ENCODE data around the gene SLX4IP.

SLX4IP gene

DNA sequence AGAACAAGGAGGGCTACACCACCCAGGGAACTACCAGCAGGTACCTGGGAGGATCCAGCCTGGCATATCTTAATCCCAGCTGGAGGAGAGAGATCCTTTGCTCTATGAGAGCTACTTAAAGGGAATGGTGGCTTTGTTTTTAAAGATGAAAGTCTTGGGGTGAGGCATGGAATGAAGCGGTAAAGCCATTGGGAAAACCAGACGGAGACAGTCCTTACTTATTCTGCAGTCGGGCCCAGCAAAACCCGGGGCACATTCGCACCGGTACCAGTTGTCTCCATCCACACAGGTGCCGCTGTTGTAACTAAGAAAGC, 208.4 kb downstream of the SLX4IP start:
- CTCF ChIA-PET, result interaction anchor here (0.6 kb wide), 1 partner anchor 634 kb away, joined by 3 read pairs; no protein-coding TSS in a partner anchor
- Histone ChIP-seq H3K36me3 (ENCODE audit: control insufficient read depth in 2 of 2, insufficient read depth in 1 of 2, low read length in 2 of 2) (peaks cover 27 to 97% of the 10 kb centered on the region in 2 experiments), H3K27ac (ENCODE audit: extremely low read depth, low read depth, low read length) (no peak overlapping the region), H3K9me3 (ENCODE audit: control insufficient read depth, insufficient read depth, low read depth, low read length) (no peaks in the 10 kb centered on the region), H3K4me1 (ENCODE audit: control insufficient read depth, insufficient read depth, low read length) (no peaks in the 10 kb centered on the region; the same call in 1 of the 2 replicates), H3K4me3 (ENCODE audit: low read depth, low read length) (no peak overlapping the region)
- TF ChIP-seq ZNF10 (tag by site-specific recombination; IDR thresholded peaks at IDR 0.05), result no peak
- TF ChIP-seq TCF7L2 (IDR thresholded peaks at IDR 0.05; ENCODE audit: borderline replicate concordance, low read depth, low read length), result no peak
- TF ChIP-seq, protein P1, sequence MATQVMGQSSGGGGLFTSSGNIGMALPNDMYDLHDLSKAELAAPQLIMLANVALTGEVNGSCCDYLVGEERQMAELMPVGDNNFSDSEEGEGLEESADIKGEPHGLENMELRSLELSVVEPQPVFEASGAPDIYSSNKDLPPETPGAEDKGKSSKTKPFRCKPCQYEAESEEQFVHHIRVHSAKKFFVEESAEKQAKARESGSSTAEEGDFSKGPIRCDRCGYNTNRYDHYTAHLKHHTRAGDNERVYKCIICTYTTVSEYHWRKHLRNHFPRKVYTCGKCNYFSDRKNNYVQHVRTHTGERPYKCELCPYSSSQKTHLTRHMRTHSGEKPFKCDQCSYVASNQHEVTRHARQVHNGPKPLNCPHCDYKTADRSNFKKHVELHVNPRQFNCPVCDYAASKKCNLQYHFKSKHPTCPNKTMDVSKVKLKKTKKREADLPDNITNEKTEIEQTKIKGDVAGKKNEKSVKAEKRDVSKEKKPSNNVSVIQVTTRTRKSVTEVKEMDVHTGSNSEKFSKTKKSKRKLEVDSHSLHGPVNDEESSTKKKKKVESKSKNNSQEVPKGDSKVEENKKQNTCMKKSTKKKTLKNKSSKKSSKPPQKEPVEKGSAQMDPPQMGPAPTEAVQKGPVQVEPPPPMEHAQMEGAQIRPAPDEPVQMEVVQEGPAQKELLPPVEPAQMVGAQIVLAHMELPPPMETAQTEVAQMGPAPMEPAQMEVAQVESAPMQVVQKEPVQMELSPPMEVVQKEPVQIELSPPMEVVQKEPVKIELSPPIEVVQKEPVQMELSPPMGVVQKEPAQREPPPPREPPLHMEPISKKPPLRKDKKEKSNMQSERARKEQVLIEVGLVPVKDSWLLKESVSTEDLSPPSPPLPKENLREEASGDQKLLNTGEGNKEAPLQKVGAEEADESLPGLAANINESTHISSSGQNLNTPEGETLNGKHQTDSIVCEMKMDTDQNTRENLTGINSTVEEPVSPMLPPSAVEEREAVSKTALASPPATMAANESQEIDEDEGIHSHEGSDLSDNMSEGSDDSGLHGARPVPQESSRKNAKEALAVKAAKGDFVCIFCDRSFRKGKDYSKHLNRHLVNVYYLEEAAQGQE (tag by site-specific recombination; IDR thresholded peaks at IDR 0.05), result no peak
- TF ChIP-seq ZNF843 (tag by site-specific recombination; IDR thresholded peaks at IDR 0.05), result no peak
- TF ChIP-seq ZNF660 (tag by site-specific recombination; IDR thresholded peaks at IDR 0.05), result no peak
- TF ChIP-seq ZNF202 (tag by site-specific recombination; IDR thresholded peaks at IDR 0.05; ENCODE audit: borderline replicate concordance), result no peak
- no peak for TF ChIP-seq ZNF274 (IDR thresholded peaks at IDR 0.05; ENCODE audit: low read length)
- no peak for TF ChIP-seq ZNF274 (tag by site-specific recombination; IDR thresholded peaks at IDR 0.05; ENCODE audit: borderline replicate concordance)
- no peak for TF ChIP-seq ZNF112 (tag by site-specific recombination; IDR thresholded peaks at IDR 0.05)
- no peak for TF ChIP-seq ZNF785 (tag by site-specific recombination; IDR thresholded peaks at IDR 0.05)
- no peak for TF ChIP-seq ZNF513 (tag by site-specific recombination; IDR thresholded peaks at IDR 0.05)
- no peak for TF ChIP-seq GLI4 (tag by site-specific recombination; IDR thresholded peaks at IDR 0.05)
- TF ChIP-seq ZNF558 (tag by site-specific recombination; IDR thresholded peaks at IDR 0.05), result no peak
- no peak for TF ChIP-seq ZNF2 (tag by site-specific recombination; IDR thresholded peaks at IDR 0.05)
- no peak for TF ChIP-seq SP3 (tag by site-specific recombination; IDR thresholded peaks at IDR 0.05)
- POLR2A ChIA-PET, result no interaction called here

DNA sequence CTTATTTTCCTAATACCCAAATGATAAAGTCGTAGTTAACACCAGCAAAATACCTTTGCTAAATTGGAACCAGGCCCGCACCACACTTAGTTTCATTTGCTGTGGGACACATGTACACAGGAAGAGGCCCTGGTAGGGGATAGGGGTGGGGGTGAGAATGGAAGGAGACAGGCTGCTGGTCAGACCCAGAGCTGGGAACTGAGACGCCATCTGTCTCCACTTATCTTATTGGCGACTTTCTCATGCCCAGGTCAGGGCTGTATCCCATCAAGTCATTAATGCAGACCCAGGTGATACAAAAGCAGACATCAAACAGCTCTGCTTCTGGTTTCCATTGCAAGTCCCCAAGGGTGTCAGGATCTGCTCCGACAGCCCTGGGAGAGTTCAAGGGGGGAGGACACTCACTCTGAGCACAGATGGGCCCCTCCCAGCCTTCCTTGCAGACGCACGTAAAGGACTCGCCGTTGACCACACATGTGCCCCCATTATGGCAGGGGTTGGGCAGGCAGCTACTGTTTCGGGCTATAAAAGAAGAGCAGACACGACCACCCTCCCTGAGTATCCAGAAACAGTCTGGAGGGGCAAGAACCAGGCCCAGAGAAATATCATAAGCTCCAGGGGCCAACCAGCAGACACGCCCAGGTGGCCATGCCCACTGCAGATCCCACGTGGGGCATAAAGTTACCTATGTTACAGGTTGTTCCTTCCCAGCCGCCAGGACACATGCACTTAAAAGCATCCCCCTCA, 209.5 kb downstream of the SLX4IP start:
- POLR2A ChIA-PET, result interaction anchor here (0.6 kb wide), 1 partner anchor 8 kb away, joined by 3 read pairs; no protein-coding TSS in a partner anchor
- no peak overlapping the region for H3K27ac ChIP-seq (ENCODE audit: extremely low read depth, low read depth, low read length)
- CTCF ChIA-PET, result no interaction called here
- no peak for TF ChIP-seq ZNF707 (tag by site-specific recombination; IDR thresholded peaks at IDR 0.05)
- no peak for TF ChIP-seq YY1 (tag by site-specific recombination; IDR thresholded peaks at IDR 0.05)
- no peak for TF ChIP-seq ZNF133 (tag by site-specific recombination; IDR thresholded peaks at IDR 0.05)
- no peak for TF ChIP-seq ZNF350 (tag by site-specific recombination; IDR thresholded peaks at IDR 0.05)
- TF ChIP-seq, protein P2, sequence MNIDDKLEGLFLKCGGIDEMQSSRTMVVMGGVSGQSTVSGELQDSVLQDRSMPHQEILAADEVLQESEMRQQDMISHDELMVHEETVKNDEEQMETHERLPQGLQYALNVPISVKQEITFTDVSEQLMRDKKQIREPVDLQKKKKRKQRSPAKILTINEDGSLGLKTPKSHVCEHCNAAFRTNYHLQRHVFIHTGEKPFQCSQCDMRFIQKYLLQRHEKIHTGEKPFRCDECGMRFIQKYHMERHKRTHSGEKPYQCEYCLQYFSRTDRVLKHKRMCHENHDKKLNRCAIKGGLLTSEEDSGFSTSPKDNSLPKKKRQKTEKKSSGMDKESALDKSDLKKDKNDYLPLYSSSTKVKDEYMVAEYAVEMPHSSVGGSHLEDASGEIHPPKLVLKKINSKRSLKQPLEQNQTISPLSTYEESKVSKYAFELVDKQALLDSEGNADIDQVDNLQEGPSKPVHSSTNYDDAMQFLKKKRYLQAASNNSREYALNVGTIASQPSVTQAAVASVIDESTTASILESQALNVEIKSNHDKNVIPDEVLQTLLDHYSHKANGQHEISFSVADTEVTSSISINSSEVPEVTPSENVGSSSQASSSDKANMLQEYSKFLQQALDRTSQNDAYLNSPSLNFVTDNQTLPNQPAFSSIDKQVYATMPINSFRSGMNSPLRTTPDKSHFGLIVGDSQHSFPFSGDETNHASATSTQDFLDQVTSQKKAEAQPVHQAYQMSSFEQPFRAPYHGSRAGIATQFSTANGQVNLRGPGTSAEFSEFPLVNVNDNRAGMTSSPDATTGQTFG (tag by site-specific recombination; IDR thresholded peaks at IDR 0.05; ENCODE audit: borderline replicate concordance), result no peak
- TF ChIP-seq ZEB2 (tag by site-specific recombination; IDR thresholded peaks at IDR 0.05), result no peak
- no peak for TF ChIP-seq ZFP41 (tag by site-specific recombination; IDR thresholded peaks at IDR 0.05; ENCODE audit: borderline replicate concordance)
- no peak for TF ChIP-seq ZNF785 (tag by site-specific recombination; IDR thresholded peaks at IDR 0.05)
- TF ChIP-seq ZBTB26 (tag by site-specific recombination; optimal IDR thresholded peaks at IDR 0.05), result no peak
- TF ChIP-seq, protein P3, sequence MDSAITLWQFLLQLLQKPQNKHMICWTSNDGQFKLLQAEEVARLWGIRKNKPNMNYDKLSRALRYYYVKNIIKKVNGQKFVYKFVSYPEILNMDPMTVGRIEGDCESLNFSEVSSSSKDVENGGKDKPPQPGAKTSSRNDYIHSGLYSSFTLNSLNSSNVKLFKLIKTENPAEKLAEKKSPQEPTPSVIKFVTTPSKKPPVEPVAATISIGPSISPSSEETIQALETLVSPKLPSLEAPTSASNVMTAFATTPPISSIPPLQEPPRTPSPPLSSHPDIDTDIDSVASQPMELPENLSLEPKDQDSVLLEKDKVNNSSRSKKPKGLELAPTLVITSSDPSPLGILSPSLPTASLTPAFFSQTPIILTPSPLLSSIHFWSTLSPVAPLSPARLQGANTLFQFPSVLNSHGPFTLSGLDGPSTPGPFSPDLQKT (IDR thresholded peaks at IDR 0.05; ENCODE audit: borderline replicate concordance, low read depth, low read length), result no peak
- TF ChIP-seq ZNF664 (tag by site-specific recombination; IDR thresholded peaks at IDR 0.05), result no peak
- TF ChIP-seq REPIN1 (tag by site-specific recombination; IDR thresholded peaks at IDR 0.05; ENCODE audit: low read depth), result no peak

More for the DNA sequence above, 209.5 kb downstream of the SLX4IP start:
- Histone ChIP-seq H3K4me1 (ENCODE audit: control insufficient read depth, insufficient read depth, low read length) (no peaks in the 10 kb centered on the region; the same call in 1 of the 2 replicates), H3K9me3 (ENCODE audit: control insufficient read depth, insufficient read depth, low read depth, low read length) (no peaks in the 10 kb centered on the region), H3K4me3 (ENCODE audit: low read depth, low read length) (no peak overlapping the region), H3K36me3 (ENCODE audit: control insufficient read depth in 2 of 2, insufficient read depth in 1 of 2, low read length in 2 of 2) (peaks cover 22 to 100% of the 10 kb centered on the region in 2 experiments)

Measured in HEK293 (cell line).